Peyer's patch (tissue), 4 donors: ENCODE measurements around the gene NAP1L4. TPM values are rescaled to one million over a fixed set of nuclear protein-coding genes. Genes with fewer than 3 reads are reported as not detected.
A peak's percentile ranks its signal among the peaks of the same experiment; 100 is the strongest.

Source experiments
- DNase-seq, 3 donors: peaks; one replicate each; pipeline ENCODE4 v3.0.0-alpha.2; 2017 to 2019
- H3K27ac ChIP-seq, 4 donors: fragments of 200-600 bp; sonication (generic); one replicate each; pipeline ENCODE4 v1.5.1; 2016 to 2019
- H3K27me3 ChIP-seq, 2 donors: fragments of 200-600 bp; sonication (generic); one replicate each; pipeline ENCODE4 v1.5.1; 2019
- H3K36me3 ChIP-seq, 3 donors: fragments of 200-600 bp; sonication (generic); one replicate each; pipeline ENCODE4 v1.5.1; 2016 to 2019
- H3K4me1 ChIP-seq, 4 donors: fragments of 200-600 bp; sonication (generic); one replicate each; pipeline ENCODE4 v1.5.1; 2016 to 2019
- H3K4me3 ChIP-seq, 4 donors: fragments of 200-600 bp; sonication (generic); 1 replicate in 3 of 4; 2 replicates in 1 of 4; pipeline ENCODE4 v1.5.1; 2016 to 2019; ENCODE audit warnings: mild to moderate bottlenecking in 1 of 4
- H3K9me3 ChIP-seq, 4 donors: fragments of 200-600 bp; sonication (generic); one replicate each; pipeline ENCODE4 v1.5.1; 2016 to 2019; ENCODE audit warnings: mild to moderate bottlenecking in 1 of 4
- CTCF ChIP-seq, 6 experiments: fragments of 450-650 bp in 4 of 6; fragments of 200-600 bp in 2 of 6; sonication (generic) in 1 of 6; IDR thresholded peaks; one replicate each; pipeline ENCODE4 v1.5.1; 2017 to 2019; ENCODE audit warnings: antibody characterized with exemption in 6 of 6, mild to moderate bottlenecking in 3 of 6, moderate library complexity in 1 of 6
- POLR2A ChIP-seq, 2 donors: fragments of 450-650 bp; IDR thresholded peaks; one replicate each; pipeline ENCODE4 v1.5.1; 2017; ENCODE audit warnings: antibody characterized with exemption in 2 of 2, mild to moderate bottlenecking in 2 of 2, moderate library complexity in 2 of 2
- small RNA-seq, 2 donors: library from RNA; depleted of rRNA; stranded (forward); fragments of <200 nt; gene quantifications; one replicate each; pipeline ENCODE3, GENCODE V24; 2016
- total RNA-seq, 4 donors: library from RNA; depleted of rRNA; stranded (reverse); fragments of >200 nt; gene quantifications; one replicate each; pipeline ENCODE4 v1.1.0, GENCODE V29; 2016

Gene NAP1L4
- total RNA-seq, 4 donors from 2014 or later: 87.6 to 177 (median 119) TPM

GRCh38 chr11:2901196-2901796 lies 90.8 kb downstream of the NAP1L4 start:
- no peaks in the 10 kb centered on the region for H3K27me3 ChIP-seq
- peaks cover 3 to 54% (median 24%) of the 10 kb centered on the region in 4 donors for H3K4me1 ChIP-seq
- no peaks in the 10 kb centered on the region for H3K36me3 ChIP-seq
- no peaks in the 10 kb centered on the region for H3K9me3 ChIP-seq
- H3K27ac ChIP-seq: peak overlapping the region; percentile 81 to 99 (median 94)
- TF ChIP-seq POLR2A (IDR thresholded peaks at IDR 0.05) (no peak), CTCF (IDR thresholded peaks at IDR 0.05) (no peak)
- H3K4me3 ChIP-seq: peak overlapping the region; percentile 60 to 90 (median 68)
- DNase-seq: no peak

- DNase-seq: no peak
- TF ChIP-seq POLR2A (IDR thresholded peaks at IDR 0.05) (no peak), CTCF (IDR thresholded peaks at IDR 0.05) (no peak)
- Histone ChIP-seq H3K27ac (peak overlapping the region; percentile 12 to 81 (median 64)), H3K27me3 (no peaks in the 10 kb centered on the region), H3K36me3 (no peaks in the 10 kb centered on the region), H3K4me3 (no peak overlapping the region), H3K9me3 (no peaks in the 10 kb centered on the region), H3K4me1 (peaks cover 3 to 46% (median 24%) of the 10 kb centered on the region in 4 donors)
Observed at GRCh38 chr11:2899080-2899783, 92.9 kb downstream of the NAP1L4 start.

GRCh38 chr11:2898366-2899079 lies 93.6 kb downstream of the NAP1L4 start:
- no peak for TF ChIP-seq CTCF (IDR thresholded peaks at IDR 0.05)
- no peak for TF ChIP-seq POLR2A (IDR thresholded peaks at IDR 0.05)
- peak overlapping the region in 2 of 4 donors; percentile 1 to 23 for H3K4me3 ChIP-seq
- DNase-seq: peak in 2 of 3 donors; percentile 55 to 84
- H3K9me3 ChIP-seq: no peaks in the 10 kb centered on the region
- peaks cover 3 to 39% (median 24%) of the 10 kb centered on the region in 4 donors for H3K4me1 ChIP-seq
- H3K27me3 ChIP-seq: no peaks in the 10 kb centered on the region
- H3K27ac ChIP-seq: peak overlapping the region; percentile 2 to 81 (median 64)
- H3K36me3 ChIP-seq: no peaks in the 10 kb centered on the region

GRCh38 chr11:2897048-2897447 lies 95.1 kb downstream of the NAP1L4 start:
- DNase-seq: no peak
- Histone ChIP-seq H3K27ac (no peak overlapping the region), H3K36me3 (no peaks in the 10 kb centered on the region), H3K4me3 (no peak overlapping the region), H3K9me3 (no peaks in the 10 kb centered on the region), H3K27me3 (no peaks in the 10 kb centered on the region), H3K4me1 (peaks cover 8 to 39% (median 23%) of the 10 kb centered on the region in 4 donors)
- TF ChIP-seq POLR2A (IDR thresholded peaks at IDR 0.05) (no peak), CTCF (IDR thresholded peaks at IDR 0.05) (no peak)

- Histone ChIP-seq H3K27ac (no peak overlapping the region), H3K4me1 (peaks cover 8 to 41% (median 25%) of the 10 kb centered on the region in 4 donors), H3K9me3 (no peaks in the 10 kb centered on the region), H3K4me3 (no peak overlapping the region), H3K36me3 (no peaks in the 10 kb centered on the region), H3K27me3 (no peaks in the 10 kb centered on the region)
- DNase-seq: no peak
- no peak for TF ChIP-seq POLR2A (IDR thresholded peaks at IDR 0.05)
- no peak for TF ChIP-seq CTCF (IDR thresholded peaks at IDR 0.05)
Observed at GRCh38 chr11:2896047-2896446, 96.1 kb downstream of the NAP1L4 start.

Small RNAs within 50 kb of the gene (small RNA-seq; reads per million reads assigned to genes)
- gene SNORA54: 11.6 to 22.2 reads per million in 2 donors

Other genes with a start within 250 kb of the NAP1L4 start
- gene CDKN1C, start 106.6 kb downstream of the NAP1L4 start, total RNA-seq: 10 to 100 TPM in 2 of 4 donors, 1 to 10 TPM in 2; 6.1 to 22.3 (median 11.1) TPM
- gene PHLDA2, start 62.9 kb downstream of the NAP1L4 start, total RNA-seq: 1 to 10 TPM in 3 of 4 donors, not detected in 1; 4.1 to 6.4 (median 4.9) TPM
- gene CARS1, start 65.1 kb upstream of the NAP1L4 start, total RNA-seq: 10 to 100 TPM; 41.7 to 59.9 (median 54.1) TPM
- gene OSBPL5, start 173.0 kb upstream of the NAP1L4 start, total RNA-seq: 100 to 1,000 TPM in 1 of 4 donors, 10 to 100 TPM in 3; 39.8 to 110 (median 73.2) TPM
- not detected for gene MRGPRG, start 226.5 kb upstream of the NAP1L4 start, total RNA-seq
- 1 to 10 TPM in 1 of 4 donors, not detected in 3; 1.2 TPM for gene MRGPRE, start 240.1 kb upstream of the NAP1L4 start, total RNA-seq